Epithelial cell of prostate (primary cell): Measurements from ENCODE around the gene AFAP1L2.

Experiments used
- DNase-seq: peaks from one replicate; pipeline ENCODE4 v3.0.0-alpha.2; 2011; ENCODE audit warnings: low read depth, low spot score
- H3K27ac ChIP-seq: fragments of 450-650 bp; 2 replicates; pipeline ENCODE4 v1.5.1; 2017; ENCODE audit warnings: mild to moderate bottlenecking

AFAP1L2 gene

DNA sequence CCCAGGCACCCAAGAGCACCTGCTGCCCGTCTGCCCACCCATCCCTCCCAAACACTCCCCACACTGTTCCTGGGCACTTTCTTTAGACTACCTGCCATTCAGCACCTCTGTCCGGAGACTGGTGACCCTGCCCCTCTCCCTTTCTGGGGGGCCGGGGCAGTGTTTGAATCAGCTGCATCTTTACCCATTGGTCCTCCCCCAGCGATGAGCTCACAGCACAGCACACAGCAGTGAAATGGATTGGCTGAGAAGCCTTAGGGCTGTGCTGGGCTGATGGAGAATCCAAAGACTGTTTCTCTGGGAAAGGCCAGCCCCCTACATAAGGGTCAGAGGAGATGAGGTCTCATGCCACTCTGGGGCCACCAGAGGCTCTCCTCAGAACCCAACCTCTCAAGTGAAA is 125.0 kb downstream of the AFAP1L2 start:
- H3K27ac ChIP-seq, result no peak overlapping the region

DNA sequence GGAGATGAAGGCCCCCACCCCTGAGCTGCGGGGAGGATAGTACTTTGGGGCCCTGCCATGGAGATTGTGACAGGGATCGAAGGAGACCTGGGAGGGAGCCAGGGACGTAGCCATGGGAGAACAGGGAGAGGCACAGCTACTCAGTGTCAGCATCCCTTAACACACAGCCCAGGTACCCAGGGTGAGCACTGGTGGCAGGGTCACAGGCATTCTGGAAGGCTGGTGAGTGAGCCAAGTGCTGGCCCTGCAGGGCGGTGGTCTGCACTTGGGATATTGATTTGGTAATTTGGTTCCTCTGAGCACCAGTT is 125.5 kb downstream of the AFAP1L2 start:
- no peak for DNase-seq
- H3K27ac ChIP-seq, result no peak overlapping the region

More for the DNA sequence above, 125.0 kb downstream of the AFAP1L2 start:
- DNase-seq, result no peak

DNA sequence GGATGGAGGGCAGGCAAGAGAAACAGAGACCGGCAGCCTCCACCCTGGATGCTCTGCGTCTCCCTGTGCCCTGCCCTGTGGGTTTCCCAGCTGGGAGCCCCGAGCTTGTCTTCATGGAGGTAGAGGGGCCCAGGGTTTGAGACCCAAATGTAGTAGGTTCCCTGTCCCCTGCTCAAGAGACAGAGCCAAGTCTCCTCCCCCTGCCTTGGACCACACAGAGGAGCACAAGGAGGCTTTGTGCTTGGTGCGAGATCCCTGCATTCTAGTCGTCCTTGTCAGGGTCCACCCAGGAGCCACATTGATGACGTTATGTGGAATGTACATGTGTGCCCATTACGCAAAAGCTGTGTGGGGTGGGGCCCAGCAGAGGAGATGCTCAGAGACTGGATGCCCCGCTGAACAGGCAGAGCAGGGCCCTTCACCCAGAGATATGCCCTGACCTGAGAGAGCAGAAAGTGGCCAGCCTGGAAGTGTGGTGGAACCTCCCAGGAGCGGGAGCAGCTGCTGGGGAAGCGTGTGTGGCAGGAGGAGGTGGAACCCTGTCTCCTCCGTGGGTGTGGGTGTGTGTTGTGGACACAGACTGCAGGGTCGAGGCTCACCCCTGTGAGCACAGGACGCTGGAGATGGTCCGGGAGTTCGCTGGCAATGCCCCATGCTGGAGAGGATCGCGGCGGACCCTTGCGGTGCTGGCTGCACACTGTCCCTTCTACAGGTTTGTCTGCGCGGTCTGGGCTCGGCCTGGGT is 126.0 kb downstream of the AFAP1L2 start:
- no peak overlapping the region for H3K27ac ChIP-seq
- no peak for DNase-seq

GRCh38 chr10:114276671-114277070 is 127.6 kb downstream of the AFAP1L2 start:
- H3K27ac ChIP-seq, result no peak overlapping the region
- DNase-seq, result no peak

DNA sequence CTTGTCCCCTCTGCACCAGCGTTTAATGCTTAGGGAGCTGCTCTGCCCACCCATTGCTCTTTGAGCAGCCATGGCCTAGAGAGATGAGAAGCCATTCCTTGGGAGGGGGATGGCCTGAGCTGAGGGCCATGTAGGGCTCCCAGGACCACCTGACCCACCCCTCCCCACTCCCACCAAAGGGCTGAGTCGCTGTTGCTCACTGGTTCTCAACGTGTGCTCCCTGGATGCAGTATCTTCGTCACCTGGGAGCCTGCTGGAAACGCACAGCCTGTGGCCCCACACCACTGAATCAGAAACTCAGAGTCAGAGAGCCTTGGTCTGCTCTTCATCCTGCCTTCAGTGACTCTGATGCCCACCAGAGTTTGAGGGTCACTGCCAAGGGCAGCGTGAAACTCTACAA is 128.2 kb downstream of the AFAP1L2 start:
- DNase-seq, result no peak

DNA sequence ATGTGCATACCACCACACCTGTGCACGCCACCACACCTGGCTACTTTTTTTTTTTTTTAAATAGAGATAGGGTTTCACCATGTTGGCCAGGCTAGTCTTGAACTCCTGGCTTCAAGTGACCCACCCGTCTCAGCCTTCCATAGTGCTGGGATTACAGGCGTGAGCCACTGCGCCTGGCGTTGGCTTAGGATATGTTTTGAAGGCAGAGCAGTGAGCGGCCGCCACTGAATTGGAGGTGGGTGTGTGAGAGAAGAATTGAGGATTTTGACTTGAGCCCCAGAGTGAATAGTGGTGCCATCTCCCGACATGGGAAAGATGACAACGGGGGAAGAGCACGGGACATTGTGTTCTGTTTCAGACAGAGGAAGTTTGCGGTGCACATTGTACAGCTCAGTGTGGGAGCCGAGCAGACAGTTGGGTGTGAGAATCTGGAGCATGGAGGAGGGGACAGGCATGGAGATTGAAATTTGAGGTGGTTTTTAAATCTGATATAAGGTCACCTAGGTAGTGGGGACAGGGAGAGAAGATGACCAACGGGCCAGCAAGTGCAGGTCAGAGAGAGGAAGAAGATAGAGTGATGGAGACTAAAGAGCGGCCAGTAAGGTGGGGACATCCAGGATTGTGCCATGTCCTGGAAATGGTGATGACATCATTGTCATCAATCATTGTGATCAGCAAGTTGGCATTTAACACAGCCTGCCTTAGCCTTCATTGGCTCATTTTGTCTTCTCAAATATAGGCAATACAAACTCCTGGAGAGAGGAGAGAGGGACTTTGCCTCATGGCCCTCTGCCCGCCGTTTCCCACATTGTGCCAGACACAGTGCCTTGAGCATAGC is 129.5 kb downstream of the AFAP1L2 start:
- H3K27ac ChIP-seq, result no peak overlapping the region
- DNase-seq, result no peak

More for the DNA sequence above, 128.2 kb downstream of the AFAP1L2 start:
- H3K27ac ChIP-seq, result no peak overlapping the region

- H3K27ac ChIP-seq, result no peak overlapping the region
- DNase-seq, result no peak
These were observed 130.4 kb downstream of the AFAP1L2 start for GRCh38 chr10:114273910-114274309.

DNA sequence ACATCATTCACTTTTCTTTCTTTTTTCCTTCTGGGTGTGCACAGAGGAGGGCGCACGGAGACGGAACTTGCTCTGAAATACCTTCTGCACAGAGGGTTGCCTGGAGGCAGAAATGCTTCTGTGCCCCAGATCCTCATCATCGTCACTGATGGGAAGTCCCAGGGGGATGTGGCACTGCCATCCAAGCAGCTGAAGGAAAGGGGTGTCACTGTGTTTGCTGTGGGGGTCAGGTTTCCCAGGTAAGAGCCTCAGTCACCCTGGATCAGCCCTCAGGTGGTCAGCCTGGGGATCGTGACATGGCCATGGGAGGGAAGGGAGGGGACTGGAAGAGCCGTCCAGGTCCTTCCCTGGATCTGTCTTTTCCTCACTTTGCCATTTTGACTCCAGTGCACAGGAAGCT is 131.6 kb downstream of the AFAP1L2 start:
- no peak overlapping the region for H3K27ac ChIP-seq
- no peak for DNase-seq

GRCh38 chr10:114271779-114272167 is 132.5 kb downstream of the AFAP1L2 start:
- DNase-seq, result peak; percentile 91
- peak overlapping the region; percentile 73 for H3K27ac ChIP-seq

DNA sequence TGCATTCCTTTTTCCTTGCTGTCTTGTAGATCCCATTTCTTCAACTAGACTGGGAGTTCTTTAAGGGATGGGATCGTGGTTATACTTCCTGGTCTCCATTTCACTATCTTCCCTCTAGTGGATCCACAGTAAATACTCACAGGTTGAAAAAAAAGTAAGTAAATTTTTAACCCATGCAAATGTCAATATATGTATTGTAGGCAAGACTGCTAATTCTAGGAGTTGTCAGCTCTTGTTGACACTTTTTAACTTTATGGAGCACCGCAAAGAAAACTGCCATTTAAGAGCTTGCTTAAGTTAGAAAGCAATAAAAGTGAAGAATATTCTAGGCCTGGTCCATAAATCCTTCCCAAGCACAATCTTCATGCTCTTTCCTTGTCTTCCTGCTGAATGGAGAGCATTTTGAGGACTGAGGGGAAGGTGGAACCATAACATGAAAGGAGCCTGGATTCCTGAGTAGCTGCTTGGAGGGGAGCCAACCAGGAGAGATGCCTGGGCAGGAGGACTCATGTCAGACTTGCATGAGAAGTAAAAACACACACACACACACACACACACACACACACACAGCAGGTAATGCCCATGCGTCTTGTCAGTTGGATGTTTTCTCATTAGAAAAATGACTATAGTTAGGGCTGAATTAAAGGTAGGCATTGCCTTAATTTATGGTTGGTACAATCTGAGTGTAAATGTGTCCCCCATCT is 133.1 kb downstream of the AFAP1L2 start:
- peak; percentile 84 for DNase-seq
- peak overlapping the region; percentile 73 for H3K27ac ChIP-seq

DNA sequence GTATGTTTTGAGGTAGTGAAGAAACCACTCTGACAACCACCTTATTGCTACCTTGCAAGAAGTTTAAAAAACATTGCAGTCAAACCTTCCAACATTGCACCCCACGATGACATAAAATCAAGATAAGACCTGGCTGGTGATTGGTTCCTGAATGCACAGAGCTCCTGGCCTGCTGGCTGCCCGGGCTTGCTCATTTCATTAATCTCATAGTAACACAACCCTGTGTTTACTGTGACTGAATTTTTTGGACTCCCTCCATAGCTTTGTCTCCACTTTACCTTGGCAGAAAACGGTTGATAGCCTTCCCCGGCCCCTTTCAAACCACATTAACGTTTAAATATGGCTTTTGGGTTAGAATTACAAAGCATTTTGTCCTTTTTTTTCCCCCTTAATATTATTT is 137.8 kb downstream of the AFAP1L2 start:
- DNase-seq, result peak; percentile 72
- peak overlapping the region; percentile 27 for H3K27ac ChIP-seq

GRCh38 chr10:114265392-114266053 is 138.8 kb downstream of the AFAP1L2 start:
- H3K27ac ChIP-seq, result no peak overlapping the region
- DNase-seq, result no peak

DNA sequence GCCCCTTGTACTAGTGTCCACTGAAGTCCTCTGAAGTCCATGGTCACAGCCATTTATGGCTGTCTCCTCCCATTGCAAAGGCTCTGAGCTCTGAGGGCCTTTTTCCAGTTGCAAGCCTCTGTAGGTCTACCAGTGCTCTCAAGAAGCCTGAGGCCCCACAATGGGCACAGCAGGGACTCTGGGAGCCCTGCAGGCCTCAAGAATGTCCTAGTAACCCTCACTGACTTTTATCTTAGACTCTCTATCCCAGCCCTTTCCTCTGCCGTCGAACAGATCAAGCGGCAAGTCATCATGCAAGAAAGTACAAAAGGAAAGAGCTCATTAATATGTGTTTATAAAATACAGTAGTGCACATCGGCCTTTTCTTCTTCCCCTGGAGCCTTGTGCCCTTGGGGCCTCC is 141.8 kb downstream of the AFAP1L2 start:
- no peak for DNase-seq
- H3K27ac ChIP-seq, result no peak overlapping the region

DNA sequence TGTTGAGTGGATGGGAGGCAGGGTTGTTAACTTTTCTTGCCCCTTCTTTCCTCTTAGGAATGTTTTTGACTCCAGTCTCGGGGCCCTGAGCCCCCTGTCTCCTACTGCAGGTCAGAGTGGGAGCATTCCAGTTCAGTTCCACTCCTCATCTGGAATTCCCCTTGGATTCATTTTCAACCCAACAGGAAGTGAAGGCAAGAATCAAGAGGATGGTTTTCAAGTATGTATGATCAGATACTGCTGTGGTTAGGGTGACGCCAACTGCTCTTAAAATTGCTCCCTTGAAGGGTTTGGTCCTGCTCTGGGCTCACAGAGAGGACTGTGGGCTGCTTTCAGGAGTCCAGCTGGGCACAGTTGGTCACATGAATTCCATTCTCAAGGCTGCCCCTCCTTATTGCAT is 143.2 kb downstream of the AFAP1L2 start:
- DNase-seq, result no peak
- H3K27ac ChIP-seq, result no peak overlapping the region

GRCh38 chr10:114260366-114260765 is 143.9 kb downstream of the AFAP1L2 start:
- DNase-seq, result no peak

DNA sequence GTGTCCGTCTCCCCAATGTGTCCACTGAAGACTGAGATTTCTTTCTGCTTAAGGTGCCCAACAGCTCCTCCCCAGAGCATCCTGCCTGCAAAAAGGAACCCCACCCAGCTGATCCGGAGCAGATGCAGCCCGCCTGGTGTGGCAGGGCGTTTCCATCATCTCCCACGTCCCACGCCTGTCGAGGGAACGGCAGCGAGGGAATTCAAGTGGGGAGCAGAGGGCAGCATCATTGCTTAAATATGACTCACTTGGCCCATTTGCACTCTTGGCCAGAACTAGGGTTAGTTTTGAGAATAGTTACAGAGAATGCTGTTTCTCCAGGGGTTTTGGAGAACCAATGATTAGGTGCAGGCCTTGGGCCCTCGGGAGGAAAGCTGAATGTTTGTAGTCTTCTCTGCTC is 144.5 kb downstream of the AFAP1L2 start:
- no peak for DNase-seq
- H3K27ac ChIP-seq, result no peak overlapping the region

More at GRCh38 chr10:114260366-114260765, 143.9 kb downstream of the AFAP1L2 start:
- no peak overlapping the region for H3K27ac ChIP-seq

DNA sequence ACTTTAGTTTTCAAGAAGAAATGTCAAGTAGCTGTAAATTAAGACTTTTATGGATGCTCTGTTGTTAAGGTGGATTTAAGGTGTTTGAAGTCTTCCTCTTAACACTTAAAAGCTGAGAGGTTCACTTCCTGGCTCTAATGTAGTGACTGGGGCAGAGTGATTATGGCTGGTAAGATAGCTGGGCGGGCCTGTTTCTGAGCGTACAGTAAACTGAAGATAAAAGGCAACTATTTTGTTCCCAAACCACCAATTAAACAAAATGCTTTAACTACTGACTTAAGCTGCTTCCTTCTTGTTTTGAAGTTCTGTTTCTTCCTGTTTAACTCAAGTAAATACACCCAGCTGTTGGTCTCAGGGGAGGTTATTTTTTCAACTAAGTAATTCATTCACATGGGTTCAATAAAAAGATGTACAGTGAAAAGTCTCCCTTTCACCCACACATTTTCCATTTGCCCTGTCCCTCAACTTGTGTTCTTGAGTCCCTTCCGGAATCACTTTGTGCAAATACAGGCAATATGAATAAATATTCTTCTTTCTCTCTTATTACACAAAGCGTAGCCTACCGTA is 145.9 kb downstream of the AFAP1L2 start:
- no peak for DNase-seq
- no peak overlapping the region for H3K27ac ChIP-seq

DNA sequence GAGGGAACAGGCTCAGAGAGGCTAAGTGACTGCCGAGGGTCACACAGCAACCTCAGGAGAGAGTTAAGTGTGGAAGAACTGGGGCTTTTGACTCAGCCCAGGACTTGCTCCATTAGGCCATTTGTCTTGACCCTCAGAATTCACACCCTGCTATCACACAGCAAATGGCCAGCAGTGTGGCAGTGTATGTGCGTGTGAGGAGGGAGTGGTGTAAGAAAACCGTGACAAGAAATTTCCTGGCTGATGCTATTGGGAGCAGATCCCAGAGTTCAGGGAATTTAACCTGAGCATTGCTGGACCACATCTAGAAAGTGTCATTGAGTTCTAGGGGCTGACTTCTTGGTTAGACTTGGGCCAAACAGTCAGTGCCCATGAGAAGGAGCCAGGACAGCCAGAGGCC is 146.8 kb downstream of the AFAP1L2 start:
- H3K27ac ChIP-seq, result no peak overlapping the region
- DNase-seq, result no peak

GRCh38 chr10:114256822-114257221 is 147.5 kb downstream of the AFAP1L2 start:
- DNase-seq, result no peak
- H3K27ac ChIP-seq, result no peak overlapping the region
